K562 (cell line): Measurements from ENCODE around the gene PTGIR. TPM values are rescaled to one million over a fixed set of nuclear protein-coding genes. Genes with fewer than 3 reads are reported as not detected.
A peak's percentile ranks its signal among the peaks of the same experiment; 100 is the strongest.

Experiments
- KDM1A ChIP-seq, 2 experiments: fragments of 450-650 bp; IDR thresholded peaks; 2 replicates each; pipeline ENCODE4 v1.6.1; 2016; ENCODE audit warnings: mild to moderate bottlenecking in 2 of 2
- MXI1 ChIP-seq: IDR thresholded peaks from 2 replicates; pipeline ENCODE4 v1.6.1; 2011; ENCODE audit warnings: low read depth, mild to moderate bottlenecking, improper control_type of control experiment, low read length
- NFIC ChIP-seq: fragments of 450-650 bp; IDR thresholded peaks from 2 replicates; pipeline ENCODE4 v1.6.1; 2017; ENCODE audit warnings: mild to moderate bottlenecking, inconsistent platforms
- POLR2B ChIP-seq: fragments of 450-650 bp; IDR thresholded peaks from 2 replicates; pipeline ENCODE4 v1.6.1; 2018; ENCODE audit warnings: low read depth; ENCODE audit not compliant: partially characterized antibody
- SMAD4 ChIP-seq: fragments of 250-450 bp; sonication (Bioruptor Pico); conservative IDR thresholded peaks from 2 replicates; pipeline ENCODE4 v1.8.0; 2021; ENCODE audit warnings: inconsistent platforms, mild to moderate bottlenecking, moderate library complexity
- STAT5B ChIP-seq: fragments of 250-450 bp; sonication (Bioruptor Pico); IDR thresholded peaks from 2 replicates; pipeline ENCODE4 v1.8.0; 2021; ENCODE audit warnings: mild to moderate bottlenecking, inconsistent platforms
- polyA plus RNA-seq, 8 experiments: library from polyadenylated mRNA; depleted of rRNA in 4 of 8; stranded (reverse) in 5 of 8; unstranded in 3 of 8; fragments of >200 nt; fragmentation: Nextera tagmentation in 2 of 8; fragmentation: Illumina TruSeq in 1 of 8; extraction: Ambion mirVana in 2 of 8; extraction: Trizol in 1 of 8; gene quantifications; 2 replicates each; pipeline versions ENCODE4 v1.2.1 to v1.2.3, GENCODE V29; 2011 to 2014; ENCODE audit warnings: inconsistent platforms in 1 of 8, missing spikeins in 1 of 8
- total RNA-seq, 7 experiments: library from RNA; depleted of rRNA in 6 of 7; stranded (reverse); fragments of >200 nt in 6 of 7; fragmentation: Illumina TruSeq in 2 of 7; extraction: Trizol in 2 of 7; gene quantifications; 2 replicates each; pipeline versions ENCODE4 v1.2.1 to v1.2.3, GENCODE V29; 2011 to 2021; ENCODE audit warnings: low replicate concordance in 1 of 7
- TF ChIP-seq, protein P1 (sequence below): fragments of 250-450 bp; sonication (Bioruptor Pico); IDR thresholded peaks from 2 replicates; pipeline ENCODE4 v1.4.0; 2020
- TF ChIP-seq, protein P2 (sequence below): fragments of 200-400 bp; formaldehyde crosslinking; IDR thresholded peaks from 2 replicates; pipeline ENCODE4 v1.6.1; 2017; ENCODE audit warnings: mild to moderate bottlenecking, low read depth, low read length, moderate library complexity
- TF ChIP-seq, protein P3 (sequence below): sonication (generic); formaldehyde crosslinking; IDR thresholded peaks from 2 replicates; pipeline ENCODE4 v1.9.0; 2022; ENCODE audit warnings: mild to moderate bottlenecking, missing genetic modification reagents
- TF ChIP-seq, protein P4 (sequence below), 2 experiments: fragments of 450-650 bp; conservative IDR thresholded peaks; 2 replicates each; pipeline ENCODE4 v1.6.1; 2017; ENCODE audit warnings: mild to moderate bottlenecking in 2 of 2, moderate library complexity in 2 of 2
- TF ChIP-seq, protein P5 (sequence below): fragments of 450-650 bp; IDR thresholded peaks from 2 replicates; pipeline ENCODE4 v1.6.1; 2014; ENCODE audit warnings: low read depth, mild to moderate bottlenecking, moderate library complexity, borderline replicate concordance

PTGIR gene
- total and polyA plus RNA-seq, 9 of the 15 experiments (the other 6 are each of a cell fraction or from before 2014, with no cell fraction given), result 0.11 to 3.4 (median 1.1) TPM; not detected in 1

DNA sequence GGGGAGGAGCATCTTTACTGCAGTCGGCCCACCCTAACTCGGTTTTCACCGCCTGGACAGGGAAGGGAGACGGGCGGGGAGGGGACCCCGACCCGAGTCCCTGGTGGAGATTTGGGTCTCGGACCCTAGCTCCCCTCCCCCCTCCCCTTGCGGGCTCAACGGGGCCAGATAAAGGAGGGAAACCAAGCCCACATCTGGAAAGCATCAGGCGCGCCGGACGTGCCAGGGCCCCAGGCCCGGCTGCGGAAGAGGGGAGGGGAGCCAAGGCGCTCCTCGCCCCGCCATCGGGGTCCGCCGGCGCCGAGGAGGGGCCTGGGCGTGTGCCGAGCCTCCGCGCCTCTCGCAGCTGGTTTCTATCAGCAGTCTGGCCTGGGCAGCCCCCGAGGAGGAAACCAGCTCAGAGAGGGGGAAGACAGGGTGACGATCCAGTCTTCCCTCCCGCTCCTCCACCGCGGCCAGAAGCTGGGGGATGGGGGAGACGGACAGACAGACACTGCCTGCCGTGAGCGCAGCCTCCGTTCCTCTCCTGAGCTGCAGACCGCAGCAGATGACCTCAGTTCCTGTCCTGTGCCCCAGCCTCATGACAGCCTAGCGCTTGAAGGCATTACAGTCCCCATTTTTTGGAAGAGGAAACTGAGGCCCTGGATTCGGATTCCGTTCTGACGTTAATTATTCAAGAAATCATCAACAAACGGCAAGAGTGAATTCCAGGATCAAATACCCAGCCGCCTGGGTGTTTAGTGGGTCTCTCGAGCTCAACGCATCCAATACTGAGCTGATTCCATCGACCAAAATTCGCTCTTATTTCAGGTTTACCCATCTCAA, 14.7 kb upstream of the PTGIR start (continued):
- TF ChIP-seq, protein P1, sequence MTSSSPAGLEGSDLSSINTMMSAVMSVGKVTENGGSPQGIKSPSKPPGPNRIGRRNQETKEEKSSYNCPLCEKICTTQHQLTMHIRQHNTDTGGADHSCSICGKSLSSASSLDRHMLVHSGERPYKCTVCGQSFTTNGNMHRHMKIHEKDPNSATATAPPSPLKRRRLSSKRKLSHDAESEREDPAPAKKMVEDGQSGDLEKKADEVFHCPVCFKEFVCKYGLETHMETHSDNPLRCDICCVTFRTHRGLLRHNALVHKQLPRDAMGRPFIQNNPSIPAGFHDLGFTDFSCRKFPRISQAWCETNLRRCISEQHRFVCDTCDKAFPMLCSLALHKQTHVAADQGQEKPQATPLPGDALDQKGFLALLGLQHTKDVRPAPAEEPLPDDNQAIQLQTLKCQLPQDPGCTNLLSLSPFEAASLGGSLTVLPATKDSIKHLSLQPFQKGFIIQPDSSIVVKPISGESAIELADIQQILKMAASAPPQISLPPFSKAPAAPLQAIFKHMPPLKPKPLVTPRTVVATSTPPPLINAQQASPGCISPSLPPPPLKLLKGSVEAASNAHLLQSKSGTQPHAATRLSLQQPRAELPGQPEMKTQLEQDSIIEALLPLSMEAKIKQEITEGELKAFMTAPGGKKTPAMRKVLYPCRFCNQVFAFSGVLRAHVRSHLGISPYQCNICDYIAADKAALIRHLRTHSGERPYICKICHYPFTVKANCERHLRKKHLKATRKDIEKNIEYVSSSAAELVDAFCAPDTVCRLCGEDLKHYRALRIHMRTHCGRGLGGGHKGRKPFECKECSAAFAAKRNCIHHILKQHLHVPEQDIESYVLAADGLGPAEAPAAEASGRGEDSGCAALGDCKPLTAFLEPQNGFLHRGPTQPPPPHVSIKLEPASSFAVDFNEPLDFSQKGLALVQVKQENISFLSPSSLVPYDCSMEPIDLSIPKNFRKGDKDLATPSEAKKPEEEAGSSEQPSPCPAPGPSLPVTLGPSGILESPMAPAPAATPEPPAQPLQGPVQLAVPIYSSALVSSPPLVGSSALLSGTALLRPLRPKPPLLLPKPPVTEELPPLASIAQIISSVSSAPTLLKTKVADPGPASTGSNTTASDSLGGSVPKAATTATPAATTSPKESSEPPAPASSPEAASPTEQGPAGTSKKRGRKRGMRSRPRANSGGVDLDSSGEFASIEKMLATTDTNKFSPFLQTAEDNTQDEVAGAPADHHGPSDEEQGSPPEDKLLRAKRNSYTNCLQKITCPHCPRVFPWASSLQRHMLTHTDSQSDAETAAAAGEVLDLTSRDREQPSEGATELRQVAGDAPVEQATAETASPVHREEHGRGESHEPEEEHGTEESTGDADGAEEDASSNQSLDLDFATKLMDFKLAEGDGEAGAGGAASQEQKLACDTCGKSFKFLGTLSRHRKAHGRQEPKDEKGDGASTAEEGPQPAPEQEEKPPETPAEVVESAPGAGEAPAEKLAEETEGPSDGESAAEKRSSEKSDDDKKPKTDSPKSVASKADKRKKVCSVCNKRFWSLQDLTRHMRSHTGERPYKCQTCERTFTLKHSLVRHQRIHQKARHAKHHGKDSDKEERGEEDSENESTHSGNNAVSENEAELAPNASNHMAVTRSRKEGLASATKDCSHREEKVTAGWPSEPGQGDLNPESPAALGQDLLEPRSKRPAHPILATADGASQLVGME, result peak; percentile 59; the same call in 1 of the 2 replicates
- TF ChIP-seq SMAD4 (CRISPR knock-in tag) (peak; percentile 76; the same call in 1 of the 2 replicates), MXI1 (no peak), POLR2B (no peak), NFIC (no peak), STAT5B (CRISPR knock-in tag) (no peak), KDM1A (IDR thresholded peaks at IDR 0.05) (peak; percentile 14 to 64; a peak in 1 of 4 replicates)
- TF ChIP-seq, protein P2, sequence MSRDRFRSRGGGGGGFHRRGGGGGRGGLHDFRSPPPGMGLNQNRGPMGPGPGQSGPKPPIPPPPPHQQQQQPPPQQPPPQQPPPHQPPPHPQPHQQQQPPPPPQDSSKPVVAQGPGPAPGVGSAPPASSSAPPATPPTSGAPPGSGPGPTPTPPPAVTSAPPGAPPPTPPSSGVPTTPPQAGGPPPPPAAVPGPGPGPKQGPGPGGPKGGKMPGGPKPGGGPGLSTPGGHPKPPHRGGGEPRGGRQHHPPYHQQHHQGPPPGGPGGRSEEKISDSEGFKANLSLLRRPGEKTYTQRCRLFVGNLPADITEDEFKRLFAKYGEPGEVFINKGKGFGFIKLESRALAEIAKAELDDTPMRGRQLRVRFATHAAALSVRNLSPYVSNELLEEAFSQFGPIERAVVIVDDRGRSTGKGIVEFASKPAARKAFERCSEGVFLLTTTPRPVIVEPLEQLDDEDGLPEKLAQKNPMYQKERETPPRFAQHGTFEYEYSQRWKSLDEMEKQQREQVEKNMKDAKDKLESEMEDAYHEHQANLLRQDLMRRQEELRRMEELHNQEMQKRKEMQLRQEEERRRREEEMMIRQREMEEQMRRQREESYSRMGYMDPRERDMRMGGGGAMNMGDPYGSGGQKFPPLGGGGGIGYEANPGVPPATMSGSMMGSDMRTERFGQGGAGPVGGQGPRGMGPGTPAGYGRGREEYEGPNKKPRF, result no peak
- TF ChIP-seq, protein P3, sequence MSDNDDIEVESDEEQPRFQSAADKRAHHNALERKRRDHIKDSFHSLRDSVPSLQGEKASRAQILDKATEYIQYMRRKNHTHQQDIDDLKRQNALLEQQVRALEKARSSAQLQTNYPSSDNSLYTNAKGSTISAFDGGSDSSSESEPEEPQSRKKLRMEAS (CRISPR knock-in tag), result no peak
- TF ChIP-seq, protein P4, sequence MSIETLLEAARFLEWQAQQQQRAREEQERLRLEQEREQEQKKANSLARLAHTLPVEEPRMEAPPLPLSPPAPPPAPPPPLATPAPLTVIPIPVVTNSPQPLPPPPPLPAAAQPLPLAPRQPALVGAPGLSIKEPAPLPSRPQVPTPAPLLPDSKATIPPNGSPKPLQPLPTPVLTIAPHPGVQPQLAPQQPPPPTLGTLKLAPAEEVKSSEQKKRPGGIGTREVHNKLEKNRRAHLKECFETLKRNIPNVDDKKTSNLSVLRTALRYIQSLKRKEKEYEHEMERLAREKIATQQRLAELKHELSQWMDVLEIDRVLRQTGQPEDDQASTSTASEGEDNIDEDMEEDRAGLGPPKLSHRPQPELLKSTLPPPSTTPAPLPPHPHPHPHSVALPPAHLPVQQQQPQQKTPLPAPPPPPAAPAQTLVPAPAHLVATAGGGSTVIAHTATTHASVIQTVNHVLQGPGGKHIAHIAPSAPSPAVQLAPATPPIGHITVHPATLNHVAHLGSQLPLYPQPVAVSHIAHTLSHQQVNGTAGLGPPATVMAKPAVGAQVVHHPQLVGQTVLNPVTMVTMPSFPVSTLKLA (conservative IDR thresholded peaks at IDR 0.05), result no peak
- TF ChIP-seq, protein P5, sequence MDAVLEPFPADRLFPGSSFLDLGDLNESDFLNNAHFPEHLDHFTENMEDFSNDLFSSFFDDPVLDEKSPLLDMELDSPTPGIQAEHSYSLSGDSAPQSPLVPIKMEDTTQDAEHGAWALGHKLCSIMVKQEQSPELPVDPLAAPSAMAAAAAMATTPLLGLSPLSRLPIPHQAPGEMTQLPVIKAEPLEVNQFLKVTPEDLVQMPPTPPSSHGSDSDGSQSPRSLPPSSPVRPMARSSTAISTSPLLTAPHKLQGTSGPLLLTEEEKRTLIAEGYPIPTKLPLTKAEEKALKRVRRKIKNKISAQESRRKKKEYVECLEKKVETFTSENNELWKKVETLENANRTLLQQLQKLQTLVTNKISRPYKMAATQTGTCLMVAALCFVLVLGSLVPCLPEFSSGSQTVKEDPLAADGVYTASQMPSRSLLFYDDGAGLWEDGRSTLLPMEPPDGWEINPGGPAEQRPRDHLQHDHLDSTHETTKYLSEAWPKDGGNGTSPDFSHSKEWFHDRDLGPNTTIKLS, result no peak
